Measurements from ENCODE around the gene MSL2.
A peak's percentile ranks its signal among the peaks of the same experiment; 100 is the strongest.
"Not testable (repeated sequence)": the region's sequence is repeated elsewhere in the genome, so short reads cannot be mapped to it uniquely, and the experiment has no call there.

MSL2 gene

GRCh38 chr3:136149667-136150066, 46.5 kb downstream of the MSL2 start:
- peak overlapping the region; percentile 81 for H3K27ac ChIP-seq
- no peak for DNase-seq (ENCODE audit: low read depth, low spot score)

- DNase-seq (ENCODE audit: low read depth, low spot score) = no peak
- no peak overlapping the region for H3K27ac ChIP-seq
Observed at GRCh38 chr3:136146981-136147729, 49.0 kb downstream of the MSL2 start.

- not testable (repeated sequence) for H3K27ac ChIP-seq; DNase-seq (ENCODE audit: low read depth, low spot score)
Observed at GRCh38 chr3:136144397-136144796, 51.7 kb downstream of the MSL2 start.

- DNase-seq (ENCODE audit: low read depth, low spot score) = peak; percentile 54
- H3K27ac ChIP-seq = peak overlapping the region; percentile 90
Observed at GRCh38 chr3:136142592-136142991, 53.5 kb downstream of the MSL2 start.

GRCh38 chr3:136141891-136142290, 54.2 kb downstream of the MSL2 start:
- H3K27ac ChIP-seq = peak overlapping the region; percentile 90
- DNase-seq (ENCODE audit: low read depth, low spot score) = peak; percentile 33

- DNase-seq (ENCODE audit: low read depth, low spot score) = no peak
Observed at GRCh38 chr3:136141291-136141785, 54.8 kb downstream of the MSL2 start.

GRCh38 chr3:136136454-136136853, 59.7 kb downstream of the MSL2 start:
- no peak for DNase-seq (ENCODE audit: low read depth, low spot score)
- no peak overlapping the region for H3K27ac ChIP-seq

More at GRCh38 chr3:136141291-136141785, 54.8 kb downstream of the MSL2 start:
- peak overlapping the region; percentile 90 for H3K27ac ChIP-seq

GRCh38 chr3:136135039-136135802, 60.9 kb downstream of the MSL2 start:
- no peak overlapping the region for H3K27ac ChIP-seq
- DNase-seq (ENCODE audit: low read depth, low spot score) = no peak

GRCh38 chr3:136134091-136134490, 62.0 kb downstream of the MSL2 start:
- H3K27ac ChIP-seq = no peak overlapping the region
- no peak for DNase-seq (ENCODE audit: low read depth, low spot score)

- not testable (repeated sequence) for DNase-seq (ENCODE audit: low read depth, low spot score)
Observed at GRCh38 chr3:136131647-136132046, 64.5 kb downstream of the MSL2 start.

GRCh38 chr3:136122006-136122405, 74.1 kb downstream of the MSL2 start:
- H3K27ac ChIP-seq = no peak overlapping the region
- no peak for DNase-seq (ENCODE audit: low read depth, low spot score)

More at GRCh38 chr3:136131647-136132046, 64.5 kb downstream of the MSL2 start:
- not testable (repeated sequence) for H3K27ac ChIP-seq

- H3K27ac ChIP-seq = no peak overlapping the region
- no peak for DNase-seq (ENCODE audit: low read depth, low spot score)
Observed at GRCh38 chr3:136120373-136121348, 75.5 kb downstream of the MSL2 start.

- not testable (repeated sequence) for DNase-seq (ENCODE audit: low read depth, low spot score); H3K27ac ChIP-seq
Observed at GRCh38 chr3:136119783-136120182, 76.4 kb downstream of the MSL2 start.

- H3K27ac ChIP-seq = not testable (repeated sequence)
Observed at GRCh38 chr3:136119332-136119731, 76.8 kb downstream of the MSL2 start.

GRCh38 chr3:136114421-136114820, 81.7 kb downstream of the MSL2 start:
- no peak for DNase-seq (ENCODE audit: low read depth, low spot score)
- H3K27ac ChIP-seq = no peak overlapping the region

More at GRCh38 chr3:136119332-136119731, 76.8 kb downstream of the MSL2 start:
- not testable (repeated sequence) for DNase-seq (ENCODE audit: low read depth, low spot score)

GRCh38 chr3:136110481-136110880, 85.7 kb downstream of the MSL2 start:
- no peak overlapping the region for H3K27ac ChIP-seq
- DNase-seq (ENCODE audit: low read depth, low spot score) = no peak

GRCh38 chr3:136109499-136109898, 86.6 kb downstream of the MSL2 start:
- no peak overlapping the region for H3K27ac ChIP-seq
- DNase-seq (ENCODE audit: low read depth, low spot score) = no peak

GRCh38 chr3:136106101-136106500, 90.0 kb downstream of the MSL2 start:
- H3K27ac ChIP-seq = no peak overlapping the region
- DNase-seq (ENCODE audit: low read depth, low spot score) = no peak

GRCh38 chr3:136105044-136105443, 91.1 kb downstream of the MSL2 start:
- H3K27ac ChIP-seq = no peak overlapping the region
- DNase-seq (ENCODE audit: low read depth, low spot score) = no peak
